ENCODE measurements around the gene TSPAN9. TPM values are rescaled to one million over a fixed set of nuclear protein-coding genes. Genes with fewer than 3 reads are reported as not detected.

Gene TSPAN9
- total and polyA plus RNA-seq, 9 of the 15 experiments (the other 6 are each of a cell fraction or from before 2014, with no cell fraction given) = 0.23 to 2.1 (median 0.60) TPM; not detected in 2

DNA sequence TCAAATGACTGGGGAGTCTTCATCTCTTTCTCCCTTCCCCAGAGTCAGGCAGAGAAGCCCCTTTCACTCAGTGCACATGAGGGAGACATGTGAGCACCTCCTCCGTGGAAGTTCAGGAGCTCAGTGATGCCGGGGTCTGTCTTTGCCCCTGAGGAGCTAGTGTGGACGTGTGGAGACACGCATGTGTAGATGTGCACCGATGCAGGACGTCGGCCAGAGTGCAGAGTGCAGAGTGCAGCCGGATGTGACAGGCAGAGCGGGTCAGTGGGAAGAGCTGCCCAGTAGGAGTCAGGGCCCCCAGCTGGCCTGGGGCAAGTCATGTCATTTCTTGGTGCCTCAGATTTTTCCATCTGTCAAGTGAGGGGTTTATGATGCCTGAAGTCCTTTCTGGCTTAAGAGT is 20.7 kb downstream of the TSPAN9 start:
- Histone ChIP-seq H3K9me3 (replicated peaks; ENCODE audit: control insufficient read depth, insufficient read depth, low read depth, low read length) (no peaks in the 10 kb centered on the region), H3K4me1 (replicated peaks in 1 of 2; ENCODE audit: control insufficient read depth in 2 of 2, insufficient read depth in 2 of 2, low read length in 2 of 2) (no peaks in the 10 kb centered on the region; a peak in 1 of 5 replicates), H4K20me1 (replicated peaks; ENCODE audit: control insufficient read depth, insufficient read depth, low read length) (no peaks in the 10 kb centered on the region), H3K79me2 (ENCODE audit: control insufficient read depth, insufficient read depth, low read length) (no peaks in the 10 kb centered on the region), H3K9ac (ENCODE audit: insufficient read depth in 1 of 2, low read depth in 2 of 2, low read length in 2 of 2) (no peak overlapping the region), H3K9me1 (ENCODE audit: control insufficient read depth, insufficient read depth, low read length) (no peaks in the 10 kb centered on the region), H3K36me3 (ENCODE audit: control insufficient read depth, insufficient read depth, low read length) (no peaks in the 10 kb centered on the region), H3K27ac (ENCODE audit: extremely low read depth, low read depth, low read length) (no peak overlapping the region), H2AFZ (ENCODE audit: low read depth, low read length) (no peak overlapping the region), H3K4me3 (no peak overlapping the region), H3K27me3 (ENCODE audit: control insufficient read depth in 2 of 2, insufficient read depth in 2 of 2, low read length in 2 of 2) (peaks cover 0 to 14% of the 10 kb centered on the region in 2 experiments; a peak in 1 of 5 replicates), H3K4me2 (ENCODE audit: insufficient read depth, low read length) (no peak overlapping the region)
- FAIRE-seq (no peak), DNase-seq (ENCODE audit: extremely low read depth in 1 of 4, low spot score in 3 of 4) (no peak), ATAC-seq (peak; percentile 27; the same call in 2 of the 3 replicates)
- 9% methylated on average over 9 of the region's 9 CpGs for WGBS (ENCODE audit: insufficient coverage, low coverage, missing lambda C conversion rate)
- no TSS peak for BruUV-seq (replicated peaks)
- intact Hi-C loops (cut with micrococcal nuclease) = no loop called here
- POLR2A ChIA-PET = no interaction called here
- TF ChIP-seq ESRRB (CRISPR knock-in tag; IDR thresholded peaks at IDR 0.05; ENCODE audit: borderline replicate concordance) (no peak), TBP (optimal IDR thresholded peaks at IDR 0.05; ENCODE audit: low read depth, low read length) (no peak), MTF1 (CRISPR knock-in tag; IDR thresholded peaks at IDR 0.05; ENCODE audit: borderline replicate concordance) (no peak), ZSCAN29 (IDR thresholded peaks at IDR 0.05) (no peak), ZNF232 (CRISPR knock-in tag; IDR thresholded peaks at IDR 0.05) (no peak), NR2C2 (CRISPR knock-in tag; IDR thresholded peaks at IDR 0.05) (no peak), NR2C2 (tag; IDR thresholded peaks at IDR 0.05) (peak; percentile 32; the same call in 1 of the 2 replicates), ZC3H11A (IDR thresholded peaks at IDR 0.05; ENCODE audit: low read depth, low read length) (no peak)
- TF ChIP-seq, protein P1, sequence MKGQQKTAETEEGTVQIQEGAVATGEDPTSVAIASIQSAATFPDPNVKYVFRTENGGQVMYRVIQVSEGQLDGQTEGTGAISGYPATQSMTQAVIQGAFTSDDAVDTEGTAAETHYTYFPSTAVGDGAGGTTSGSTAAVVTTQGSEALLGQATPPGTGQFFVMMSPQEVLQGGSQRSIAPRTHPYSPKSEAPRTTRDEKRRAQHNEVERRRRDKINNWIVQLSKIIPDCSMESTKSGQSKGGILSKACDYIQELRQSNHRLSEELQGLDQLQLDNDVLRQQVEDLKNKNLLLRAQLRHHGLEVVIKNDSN (CRISPR knock-in tag; IDR thresholded peaks at IDR 0.05) = no peak
- TF ChIP-seq, protein P2, sequence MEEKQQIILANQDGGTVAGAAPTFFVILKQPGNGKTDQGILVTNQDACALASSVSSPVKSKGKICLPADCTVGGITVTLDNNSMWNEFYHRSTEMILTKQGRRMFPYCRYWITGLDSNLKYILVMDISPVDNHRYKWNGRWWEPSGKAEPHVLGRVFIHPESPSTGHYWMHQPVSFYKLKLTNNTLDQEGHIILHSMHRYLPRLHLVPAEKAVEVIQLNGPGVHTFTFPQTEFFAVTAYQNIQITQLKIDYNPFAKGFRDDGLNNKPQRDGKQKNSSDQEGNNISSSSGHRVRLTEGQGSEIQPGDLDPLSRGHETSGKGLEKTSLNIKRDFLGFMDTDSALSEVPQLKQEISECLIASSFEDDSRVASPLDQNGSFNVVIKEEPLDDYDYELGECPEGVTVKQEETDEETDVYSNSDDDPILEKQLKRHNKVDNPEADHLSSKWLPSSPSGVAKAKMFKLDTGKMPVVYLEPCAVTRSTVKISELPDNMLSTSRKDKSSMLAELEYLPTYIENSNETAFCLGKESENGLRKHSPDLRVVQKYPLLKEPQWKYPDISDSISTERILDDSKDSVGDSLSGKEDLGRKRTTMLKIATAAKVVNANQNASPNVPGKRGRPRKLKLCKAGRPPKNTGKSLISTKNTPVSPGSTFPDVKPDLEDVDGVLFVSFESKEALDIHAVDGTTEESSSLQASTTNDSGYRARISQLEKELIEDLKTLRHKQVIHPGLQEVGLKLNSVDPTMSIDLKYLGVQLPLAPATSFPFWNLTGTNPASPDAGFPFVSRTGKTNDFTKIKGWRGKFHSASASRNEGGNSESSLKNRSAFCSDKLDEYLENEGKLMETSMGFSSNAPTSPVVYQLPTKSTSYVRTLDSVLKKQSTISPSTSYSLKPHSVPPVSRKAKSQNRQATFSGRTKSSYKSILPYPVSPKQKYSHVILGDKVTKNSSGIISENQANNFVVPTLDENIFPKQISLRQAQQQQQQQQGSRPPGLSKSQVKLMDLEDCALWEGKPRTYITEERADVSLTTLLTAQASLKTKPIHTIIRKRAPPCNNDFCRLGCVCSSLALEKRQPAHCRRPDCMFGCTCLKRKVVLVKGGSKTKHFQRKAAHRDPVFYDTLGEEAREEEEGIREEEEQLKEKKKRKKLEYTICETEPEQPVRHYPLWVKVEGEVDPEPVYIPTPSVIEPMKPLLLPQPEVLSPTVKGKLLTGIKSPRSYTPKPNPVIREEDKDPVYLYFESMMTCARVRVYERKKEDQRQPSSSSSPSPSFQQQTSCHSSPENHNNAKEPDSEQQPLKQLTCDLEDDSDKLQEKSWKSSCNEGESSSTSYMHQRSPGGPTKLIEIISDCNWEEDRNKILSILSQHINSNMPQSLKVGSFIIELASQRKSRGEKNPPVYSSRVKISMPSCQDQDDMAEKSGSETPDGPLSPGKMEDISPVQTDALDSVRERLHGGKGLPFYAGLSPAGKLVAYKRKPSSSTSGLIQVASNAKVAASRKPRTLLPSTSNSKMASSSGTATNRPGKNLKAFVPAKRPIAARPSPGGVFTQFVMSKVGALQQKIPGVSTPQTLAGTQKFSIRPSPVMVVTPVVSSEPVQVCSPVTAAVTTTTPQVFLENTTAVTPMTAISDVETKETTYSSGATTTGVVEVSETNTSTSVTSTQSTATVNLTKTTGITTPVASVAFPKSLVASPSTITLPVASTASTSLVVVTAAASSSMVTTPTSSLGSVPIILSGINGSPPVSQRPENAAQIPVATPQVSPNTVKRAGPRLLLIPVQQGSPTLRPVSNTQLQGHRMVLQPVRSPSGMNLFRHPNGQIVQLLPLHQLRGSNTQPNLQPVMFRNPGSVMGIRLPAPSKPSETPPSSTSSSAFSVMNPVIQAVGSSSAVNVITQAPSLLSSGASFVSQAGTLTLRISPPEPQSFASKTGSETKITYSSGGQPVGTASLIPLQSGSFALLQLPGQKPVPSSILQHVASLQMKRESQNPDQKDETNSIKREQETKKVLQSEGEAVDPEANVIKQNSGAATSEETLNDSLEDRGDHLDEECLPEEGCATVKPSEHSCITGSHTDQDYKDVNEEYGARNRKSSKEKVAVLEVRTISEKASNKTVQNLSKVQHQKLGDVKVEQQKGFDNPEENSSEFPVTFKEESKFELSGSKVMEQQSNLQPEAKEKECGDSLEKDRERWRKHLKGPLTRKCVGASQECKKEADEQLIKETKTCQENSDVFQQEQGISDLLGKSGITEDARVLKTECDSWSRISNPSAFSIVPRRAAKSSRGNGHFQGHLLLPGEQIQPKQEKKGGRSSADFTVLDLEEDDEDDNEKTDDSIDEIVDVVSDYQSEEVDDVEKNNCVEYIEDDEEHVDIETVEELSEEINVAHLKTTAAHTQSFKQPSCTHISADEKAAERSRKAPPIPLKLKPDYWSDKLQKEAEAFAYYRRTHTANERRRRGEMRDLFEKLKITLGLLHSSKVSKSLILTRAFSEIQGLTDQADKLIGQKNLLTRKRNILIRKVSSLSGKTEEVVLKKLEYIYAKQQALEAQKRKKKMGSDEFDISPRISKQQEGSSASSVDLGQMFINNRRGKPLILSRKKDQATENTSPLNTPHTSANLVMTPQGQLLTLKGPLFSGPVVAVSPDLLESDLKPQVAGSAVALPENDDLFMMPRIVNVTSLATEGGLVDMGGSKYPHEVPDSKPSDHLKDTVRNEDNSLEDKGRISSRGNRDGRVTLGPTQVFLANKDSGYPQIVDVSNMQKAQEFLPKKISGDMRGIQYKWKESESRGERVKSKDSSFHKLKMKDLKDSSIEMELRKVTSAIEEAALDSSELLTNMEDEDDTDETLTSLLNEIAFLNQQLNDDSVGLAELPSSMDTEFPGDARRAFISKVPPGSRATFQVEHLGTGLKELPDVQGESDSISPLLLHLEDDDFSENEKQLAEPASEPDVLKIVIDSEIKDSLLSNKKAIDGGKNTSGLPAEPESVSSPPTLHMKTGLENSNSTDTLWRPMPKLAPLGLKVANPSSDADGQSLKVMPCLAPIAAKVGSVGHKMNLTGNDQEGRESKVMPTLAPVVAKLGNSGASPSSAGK (IDR thresholded peaks at IDR 0.05) = no peak
- in situ Hi-C loops (cut with MboI) = no loop called here
- CTCF ChIA-PET (ENCODE audit: low intra/inter-chr PET ratio) = no interaction called here

Data from K562 (cell line).